A549 treated with Hydrocortisone at 1 μM for 4 hours (cell line): Measurements from ENCODE around the gene EFNB1. TPM values are rescaled to one million over a fixed set of nuclear protein-coding genes. Genes with fewer than 3 reads are reported as not detected.

Source experiments
- total RNA-seq: library from RNA; stranded (reverse); fragments of 200-300 nt; extraction: Qiagen RNA extraction; gene quantifications from 5 replicates; pipeline ENCODE4 v1.2.3, GENCODE V29; 2022

EFNB1 gene
- 8.7 to 10.9 TPM (median 9.5 TPM) in 5 replicates for total RNA-seq

GRCh38 chrX:68828740-68829581 is at the start of gene EFNB1:
TSS of gene EFNB1 (plus strand) at chrX:68829021. CDS start at chrX:68829777, 756 bp downstream.

Other genes with a start within 250 kb of the EFNB1 start
- gene STARD8, start 181.4 kb upstream of the EFNB1 start, total RNA-seq: 0.79 to 1.8 TPM (median 1.6 TPM) in 5 replicates